ENCODE results near the gene SLC4A4. TPM values are rescaled to one million over a fixed set of nuclear protein-coding genes. Genes with fewer than 3 reads are reported as not detected.
A peak's percentile ranks its signal among the peaks of the same experiment; 100 is the strongest.

SLC4A4 gene
- total RNA-seq, 4 donors from 2014 or later: 0.42 to 1.4 (median 0.65) TPM

GRCh38 chr4:71549516-71550160 lies 210.8 kb downstream of the SLC4A4 start:
- Histone ChIP-seq H3K27me3 (no peaks in the 10 kb centered on the region), H3K27ac (no peak overlapping the region), H3K9me3 (no peaks in the 10 kb centered on the region), H3K36me3 (no peaks in the 10 kb centered on the region), H3K4me1 (no peaks in the 10 kb centered on the region), H3K4me3 (no peak overlapping the region)
- in situ Hi-C loops (cut with MboI; ENCODE audit: low sequenced_read_pairs in 4 of 4) (loop anchor here in 1 of 4 donors (25.0 kb wide), 1 partner anchor 337 kb away; no protein-coding TSS in a partner anchor), intact Hi-C loops (cut with DNase I; ENCODE audit: low total_unique reads) (no loop called here)
- ATAC-seq (no peak), DNase-seq (no peak)
- TF ChIP-seq CTCF (IDR thresholded peaks at IDR 0.05 in 4 of 5, conservative IDR thresholded peaks at IDR 0.05 in 1 of 5) (no peak), POLR2A (IDR thresholded peaks at IDR 0.05) (no peak)

GRCh38 chr4:71550220-71551165 lies 211.7 kb downstream of the SLC4A4 start:
- Histone ChIP-seq H3K4me3 (no peak overlapping the region), H3K9me3 (no peaks in the 10 kb centered on the region), H3K27me3 (no peaks in the 10 kb centered on the region), H3K36me3 (no peaks in the 10 kb centered on the region), H3K4me1 (no peaks in the 10 kb centered on the region), H3K27ac (no peak overlapping the region)
- DNase-seq (no peak), ATAC-seq (no peak)
- no peak for TF ChIP-seq CTCF (IDR thresholded peaks at IDR 0.05 in 4 of 5, conservative IDR thresholded peaks at IDR 0.05 in 1 of 5)
- no peak for TF ChIP-seq POLR2A (IDR thresholded peaks at IDR 0.05)
- intact Hi-C loops (cut with DNase I; ENCODE audit: low total_unique reads): no loop called here
- in situ Hi-C loops (cut with MboI; ENCODE audit: low sequenced_read_pairs in 4 of 4): loop anchor here in 1 of 4 donors (25.0 kb wide), 1 partner anchor 338 kb away; no protein-coding TSS in a partner anchor

GRCh38 chr4:71553605-71554004 lies 214.8 kb downstream of the SLC4A4 start:
- no peak for DNase-seq
- Histone ChIP-seq H3K4me1 (no peaks in the 10 kb centered on the region), H3K9me3 (no peaks in the 10 kb centered on the region), H3K27me3 (no peaks in the 10 kb centered on the region), H3K27ac (no peak overlapping the region), H3K36me3 (no peaks in the 10 kb centered on the region), H3K4me3 (no peak overlapping the region)
- TF ChIP-seq CTCF (IDR thresholded peaks at IDR 0.05 in 4 of 5, conservative IDR thresholded peaks at IDR 0.05 in 1 of 5) (peak in 4 of 5 experiments; percentile 42 to 54 (median 52)), POLR2A (IDR thresholded peaks at IDR 0.05) (no peak)
- intact Hi-C loops (cut with DNase I; ENCODE audit: low total_unique reads): loop anchor here (2.0 kb wide), 1 partner anchor 325 kb away; no protein-coding TSS in a partner anchor
- in situ Hi-C loops (cut with MboI; ENCODE audit: low sequenced_read_pairs in 4 of 4): loop anchor here in 1 of 4 donors (25.0 kb wide), 1 partner anchor 341 kb away; no protein-coding TSS in a partner anchor
- peak; percentile 82 for ATAC-seq

GRCh38 chr4:71554025-71554424 lies 215.2 kb downstream of the SLC4A4 start:
- TF ChIP-seq CTCF (IDR thresholded peaks at IDR 0.05 in 4 of 5, conservative IDR thresholded peaks at IDR 0.05 in 1 of 5): no peak
- TF ChIP-seq POLR2A (IDR thresholded peaks at IDR 0.05): no peak
- no peaks in the 10 kb centered on the region for H3K27me3 ChIP-seq
- no peaks in the 10 kb centered on the region for H3K9me3 ChIP-seq
- intact Hi-C loops (cut with DNase I; ENCODE audit: low total_unique reads): loop anchor here (2.0 kb wide), 1 partner anchor 325 kb away; no protein-coding TSS in a partner anchor
- no peaks in the 10 kb centered on the region for H3K4me1 ChIP-seq
- ATAC-seq (no peak), DNase-seq (no peak)
- no peak overlapping the region for H3K27ac ChIP-seq
- H3K36me3 ChIP-seq: no peaks in the 10 kb centered on the region
- H3K4me3 ChIP-seq: no peak overlapping the region
- in situ Hi-C loops (cut with MboI; ENCODE audit: low sequenced_read_pairs in 4 of 4): loop anchor here in 1 of 4 donors (25.0 kb wide), 1 partner anchor 342 kb away; no protein-coding TSS in a partner anchor

All from gastrocnemius medialis (tissue), 4 donors.